ENCODE data around the gene EFHC1. TPM values are rescaled to one million over a fixed set of nuclear protein-coding genes. Genes with fewer than 3 reads are reported as not detected.

EFHC1 gene
- total RNA-seq, 2 experiments from 2014 or later, result 3.4 to 4.8 TPM

- Mint-ChIP-seq H3K4me1 (ENCODE audit: low read depth) (peaks cover 29% of the 10 kb centered on the region), H3K4me3 (no peak overlapping the region), H3K27ac (no peak overlapping the region), H3K9me3 (no peaks in the 10 kb centered on the region), H3K27me3 (no peaks in the 10 kb centered on the region), H3K36me3 (ENCODE audit: low read depth) (peaks cover 18% of the 10 kb centered on the region)
- Histone ChIP-seq H3K36me3 (ENCODE audit: insufficient read depth, low read length) (peaks cover 9% of the 10 kb centered on the region), H3K27ac (ENCODE audit: low read depth in 1 of 2, low read length in 2 of 2) (no peak overlapping the region), H3K4me3 (ENCODE audit: low read length) (no peak overlapping the region), H3K27me3 (ENCODE audit: control insufficient read depth in 1 of 2, insufficient read depth in 2 of 2, low read length in 2 of 2) (no peaks in the 10 kb centered on the region), H3K4me1 (ENCODE audit: insufficient read depth, low read length) (peaks cover 20% of the 10 kb centered on the region), H3K9me3 (ENCODE audit: control insufficient read depth in 1 of 2, insufficient read depth in 1 of 2, low read length in 2 of 2) (no peaks in the 10 kb centered on the region)
- no peak for TF ChIP-seq CTCF (IDR thresholded peaks at IDR 0.05)
- CTCF ChIA-PET, result no interaction called here
- intact Hi-C loops (cut with DNase I, micrococcal nuclease), result no loop called here
- POLR2A ChIA-PET, result no interaction called here
- ATAC-seq (ENCODE audit: poor library complexity) (no peak), DNase-seq (no peak)
Measured at GRCh38 chr6:52532457-52532856, 112.3 kb downstream of the EFHC1 start.

GRCh38 chr6:52533491-52533890, 113.3 kb downstream of the EFHC1 start:
- no peak for TF ChIP-seq CTCF (IDR thresholded peaks at IDR 0.05)
- H3K4me3 Mint-ChIP-seq, result no peak overlapping the region
- Histone ChIP-seq H3K27ac (ENCODE audit: low read depth in 1 of 2, low read length in 2 of 2) (no peak overlapping the region), H3K9me3 (ENCODE audit: control insufficient read depth in 1 of 2, insufficient read depth in 1 of 2, low read length in 2 of 2) (no peaks in the 10 kb centered on the region), H3K4me1 (ENCODE audit: insufficient read depth, low read length) (peaks cover 30% of the 10 kb centered on the region), H3K27me3 (ENCODE audit: control insufficient read depth in 1 of 2, insufficient read depth in 2 of 2, low read length in 2 of 2) (no peaks in the 10 kb centered on the region), H3K36me3 (ENCODE audit: insufficient read depth, low read length) (peaks cover 9% of the 10 kb centered on the region), H3K4me3 (ENCODE audit: low read length) (no peak overlapping the region)
- ChIA-PET POLR2A (no interaction called here), CTCF (no interaction called here)
- no peak overlapping the region for H3K27ac Mint-ChIP-seq
- H3K27me3 Mint-ChIP-seq, result no peaks in the 10 kb centered on the region
- H3K36me3 Mint-ChIP-seq (ENCODE audit: low read depth), result peaks cover 18% of the 10 kb centered on the region
- DNase-seq (no peak), ATAC-seq (ENCODE audit: poor library complexity) (no peak)
- intact Hi-C loops (cut with DNase I, micrococcal nuclease), result no loop called here
- H3K4me1 Mint-ChIP-seq (ENCODE audit: low read depth), result peaks cover 39% of the 10 kb centered on the region
- no peaks in the 10 kb centered on the region for H3K9me3 Mint-ChIP-seq

- no peak overlapping the region for H3K27ac Mint-ChIP-seq
- H3K4me3 Mint-ChIP-seq, result no peak overlapping the region
- intact Hi-C loops (cut with DNase I, micrococcal nuclease), result no loop called here
- H3K4me1 ChIP-seq (ENCODE audit: insufficient read depth, low read length), result peaks cover 30% of the 10 kb centered on the region
- peaks cover 9% of the 10 kb centered on the region for H3K36me3 ChIP-seq (ENCODE audit: insufficient read depth, low read length)
- H3K4me3 ChIP-seq (ENCODE audit: low read length), result no peak overlapping the region
- no peaks in the 10 kb centered on the region for H3K9me3 ChIP-seq (ENCODE audit: control insufficient read depth in 1 of 2, insufficient read depth in 1 of 2, low read length in 2 of 2)
- peaks cover 48% of the 10 kb centered on the region for H3K4me1 Mint-ChIP-seq (ENCODE audit: low read depth)
- ChIA-PET CTCF (no interaction called here), POLR2A (no interaction called here)
- no peaks in the 10 kb centered on the region for H3K27me3 ChIP-seq (ENCODE audit: control insufficient read depth in 1 of 2, insufficient read depth in 2 of 2, low read length in 2 of 2)
- H3K9me3 Mint-ChIP-seq, result no peaks in the 10 kb centered on the region
- no peak overlapping the region for H3K27ac ChIP-seq (ENCODE audit: low read depth in 1 of 2, low read length in 2 of 2)
- no peak for DNase-seq
- no peak for TF ChIP-seq CTCF (IDR thresholded peaks at IDR 0.05)
- H3K36me3 Mint-ChIP-seq (ENCODE audit: low read depth), result peaks cover 18% of the 10 kb centered on the region
- ATAC-seq (ENCODE audit: poor library complexity), result no peak
- no peaks in the 10 kb centered on the region for H3K27me3 Mint-ChIP-seq
Measured at GRCh38 chr6:52534363-52534762, 114.2 kb downstream of the EFHC1 start.
